Prostate gland (tissue), 2 donors: ENCODE results near the gene CDC123. TPM values are rescaled to one million over a fixed set of nuclear protein-coding genes. Genes with fewer than 3 reads are reported as not detected.

Source experiments
- DNase-seq: peaks from one replicate; pipeline ENCODE4 v3.0.0-alpha.2; 2019; ENCODE audit warnings: low spot score
- H3K27ac ChIP-seq, 2 donors: fragments of 200-600 bp; sonication (generic); 2 replicates each; pipeline ENCODE4 v1.5.1; 2017 to 2019
- H3K27me3 ChIP-seq: fragments of 200-600 bp; sonication (generic); replicated peaks from 2 replicates; pipeline ENCODE4 v1.5.1; 2019; ENCODE audit not compliant: insufficient read depth
- H3K36me3 ChIP-seq, 2 donors: fragments of 200-600 bp; sonication (generic); 1 replicate in 1 of 2; 2 replicates in 1 of 2; pipeline versions ENCODE4 v1.5.1 to v1.8.1; 2017 to 2019
- H3K4me1 ChIP-seq: fragments of 200-600 bp; sonication (generic); replicated peaks from 2 replicates; pipeline ENCODE4 v1.5.1; 2019
- H3K4me3 ChIP-seq, 2 donors: fragments of 200-600 bp; sonication (generic); 2 replicates each; pipeline ENCODE4 v1.5.1; 2017 to 2019
- H3K9me3 ChIP-seq: fragments of 200-600 bp; sonication (generic); 2 replicates; pipeline ENCODE4 v1.5.1; 2017
- CTCF ChIP-seq, 4 experiments: fragments of 200-600 bp in 2 of 4; fragments of 450-650 bp in 2 of 4; sonication (generic) in 2 of 4; IDR thresholded peaks; 1 replicate in 3 of 4; 2 replicates in 1 of 4; pipeline ENCODE4 v1.5.1; 2016 to 2019; ENCODE audit warnings: antibody characterized with exemption in 4 of 4, mild to moderate bottlenecking in 2 of 4, moderate library complexity in 2 of 4
- POLR2A ChIP-seq: fragments of 450-650 bp; IDR thresholded peaks from one replicate; pipeline ENCODE4 v1.6.1; 2016; ENCODE audit warnings: antibody characterized with exemption, mild to moderate bottlenecking
- POLR2AphosphoS5 ChIP-seq: sonication (generic); formaldehyde crosslinking; IDR thresholded peaks from one replicate; pipeline ENCODE4 v1.6.1; 2017; ENCODE audit warnings: antibody characterized with exemption
- whole genome bisulfite sequencing: methylation state at CpG from one replicate; pipeline ENCODE4 v1.1.5; 2018; 5-methylcytosine and 5-hydroxymethylcytosine counted together
- intact Hi-C: fragments of 100-400 bp; cut with DNase I; formaldehyde crosslinking; loops from one replicate; pipeline ENCODE4 v1.14.2; 2022
- total RNA-seq, 2 donors: library from RNA; depleted of rRNA; stranded (reverse); fragments of >200 nt; gene quantifications; one replicate each; pipeline ENCODE4 v1.1.0, GENCODE V29; 2016

The CDC123 gene
- total RNA-seq, 2 donors from 2014 or later = 52.4 to 63.3 TPM

GRCh38 chr10:12235116-12235694 is 39.2 kb downstream of the CDC123 start:
- Histone ChIP-seq H3K9me3 (no peaks in the 10 kb centered on the region), H3K27me3 (no peaks in the 10 kb centered on the region), H3K4me3 (no peak overlapping the region), H3K27ac (peak overlapping the region; percentile 15 to 51), H3K36me3 (no peaks in the 10 kb centered on the region), H3K4me1 (no peaks in the 10 kb centered on the region)
- intact Hi-C loops = no loop called here
- WGBS = 30% methylated on average over 3 of the region's 3 CpGs
- no peak for DNase-seq
- TF ChIP-seq POLR2AphosphoS5 = no peak
- TF ChIP-seq CTCF (IDR thresholded peaks at IDR 0.05) = no peak
- no peak for TF ChIP-seq POLR2A

GRCh38 chr10:12235796-12236195 is 39.8 kb downstream of the CDC123 start:
- TF ChIP-seq CTCF (IDR thresholded peaks at IDR 0.05) = no peak
- TF ChIP-seq POLR2A = no peak
- TF ChIP-seq POLR2AphosphoS5 = peak; percentile 71
- Histone ChIP-seq H3K4me1 (no peaks in the 10 kb centered on the region), H3K36me3 (no peaks in the 10 kb centered on the region), H3K27ac (peak overlapping the region; percentile 15 to 51), H3K9me3 (no peaks in the 10 kb centered on the region), H3K4me3 (no peak overlapping the region), H3K27me3 (no peaks in the 10 kb centered on the region)
- peak; percentile 36 for DNase-seq
- intact Hi-C loops = no loop called here
- WGBS = 24% methylated on average over 4 of the region's 4 CpGs

GRCh38 chr10:12237265-12238220 is 41.6 kb downstream of the CDC123 start:
- H3K27me3 ChIP-seq = no peaks in the 10 kb centered on the region
- 88% methylated on average over 13 of the region's 13 CpGs for WGBS
- no peak overlapping the region for H3K27ac ChIP-seq
- no peaks in the 10 kb centered on the region for H3K36me3 ChIP-seq
- H3K4me1 ChIP-seq = no peaks in the 10 kb centered on the region
- no peak for DNase-seq
- no peak for TF ChIP-seq POLR2A
- TF ChIP-seq POLR2AphosphoS5 = no peak
- no peak for TF ChIP-seq CTCF (IDR thresholded peaks at IDR 0.05)
- H3K4me3 ChIP-seq = no peak overlapping the region
- no peaks in the 10 kb centered on the region for H3K9me3 ChIP-seq
- intact Hi-C loops = no loop called here

- no peak for DNase-seq
- intact Hi-C loops = no loop called here
Observed at GRCh38 chr10:12238821-12239220, 42.8 kb downstream of the CDC123 start.

More at GRCh38 chr10:12238821-12239220, 42.8 kb downstream of the CDC123 start:
- Histone ChIP-seq H3K4me3 (no peak overlapping the region), H3K4me1 (no peaks in the 10 kb centered on the region), H3K36me3 (no peaks in the 10 kb centered on the region), H3K27me3 (no peaks in the 10 kb centered on the region), H3K9me3 (no peaks in the 10 kb centered on the region), H3K27ac (no peak overlapping the region)
- WGBS = 97% methylated on average over 8 of the region's 8 CpGs
- no peak for TF ChIP-seq CTCF (IDR thresholded peaks at IDR 0.05)
